Esophagus (tissue), 2 donors: ENCODE data around the gene NHLRC2. TPM values are rescaled to one million over a fixed set of nuclear protein-coding genes. Genes with fewer than 3 reads are reported as not detected.

Source experiments
- H3K27ac ChIP-seq, 2 donors: one replicate each; pipeline ENCODE4 v1.5.1; 2013; ENCODE audit warnings: low read depth in 2 of 2, mild to moderate bottlenecking in 2 of 2, inconsistent platforms in 1 of 2, low read length in 1 of 2, moderate library complexity in 1 of 2
- H3K27me3 ChIP-seq, 2 donors: one replicate each; pipeline ENCODE4 v1.6.1; 2013; ENCODE audit warnings: low read length in 2 of 2, control low read depth in 1 of 2, mild to moderate bottlenecking in 1 of 2; ENCODE audit not compliant: insufficient read depth in 2 of 2, control insufficient read depth in 1 of 2
- H3K36me3 ChIP-seq, 2 donors: one replicate each; pipeline ENCODE4 v1.6.1; 2013; ENCODE audit warnings: low read length in 1 of 2; ENCODE audit not compliant: control insufficient read depth in 2 of 2, insufficient read depth in 2 of 2
- H3K4me1 ChIP-seq, 2 donors: one replicate each; pipeline ENCODE4 v1.6.1; 2013; ENCODE audit warnings: low read length in 1 of 2; ENCODE audit not compliant: control insufficient read depth in 2 of 2, insufficient read depth in 2 of 2
- H3K4me3 ChIP-seq, 2 donors: one replicate each; pipeline ENCODE4 v1.5.1; 2013; ENCODE audit warnings: low read length in 2 of 2, mild to moderate bottlenecking in 2 of 2, low read depth in 1 of 2, moderate library complexity in 1 of 2
- H3K9me3 ChIP-seq, 2 donors: one replicate each; pipeline ENCODE4 v1.6.1; 2013; ENCODE audit warnings: mild to moderate bottlenecking in 2 of 2, low read depth in 1 of 2, low read length in 1 of 2, moderate library complexity in 1 of 2; ENCODE audit not compliant: control insufficient read depth in 2 of 2, insufficient read depth in 1 of 2
- WGBS, 2 donors: extraction: QIAGEN DNeasy Blood & Tissue Kit; methylation state at CpG; one replicate each; pipeline ENCODE4 v1.1.7; 2013; 5-methylcytosine and 5-hydroxymethylcytosine counted together
- polyA plus RNA-seq, 2 donors: library from polyadenylated mRNA; stranded (reverse); fragments of 200-250 nt; gene quantifications; one replicate each; pipeline ENCODE4 v1.2.3, GENCODE V29; 2013
- donor health status: healthy with polysubstance abuse.
- donor health status: Bipolar disorder and iron deficiency.

NHLRC2 gene
- polyA plus RNA-seq, 2 donors: 3.2 to 3.7 TPM

- Histone ChIP-seq H3K36me3 (peaks cover 0 to 4% of the 10 kb centered on the region in 2 donors), H3K4me3 (no peak overlapping the region), H3K27me3 (no peaks in the 10 kb centered on the region), H3K4me1 (no peaks in the 10 kb centered on the region), H3K9me3 (no peaks in the 10 kb centered on the region), H3K27ac (no peak overlapping the region)
- 75 to 81% methylated on average over 3 of the region's 3 CpGs for WGBS, 2 donors
Observed at GRCh38 chr10:113876461-113876860, 22.0 kb downstream of the NHLRC2 start.

GRCh38 chr10:113879691-113880090 is 25.2 kb downstream of the NHLRC2 start:
- Histone ChIP-seq H3K27ac (no peak overlapping the region), H3K4me1 (no peaks in the 10 kb centered on the region), H3K4me3 (no peak overlapping the region), H3K36me3 (peaks cover 0 to 4% of the 10 kb centered on the region in 2 donors), H3K9me3 (no peaks in the 10 kb centered on the region), H3K27me3 (no peaks in the 10 kb centered on the region)
- 85 to 87% methylated on average over 2 of the region's 2 CpGs for WGBS, 2 donors

- Histone ChIP-seq H3K27me3 (no peaks in the 10 kb centered on the region), H3K9me3 (no peaks in the 10 kb centered on the region), H3K4me1 (no peaks in the 10 kb centered on the region), H3K4me3 (no peak overlapping the region), H3K36me3 (peaks cover 0 to 3% of the 10 kb centered on the region in 2 donors), H3K27ac (no peak overlapping the region)
- 63 to 81% methylated on average over 1 of the region's 1 CpG for WGBS, 2 donors
Observed at GRCh38 chr10:113880236-113880635, 25.8 kb downstream of the NHLRC2 start.

- 84 to 89% methylated on average over 2 of the region's 2 CpGs for WGBS, 2 donors
- H3K4me3 ChIP-seq: no peak overlapping the region
- no peaks in the 10 kb centered on the region for H3K36me3 ChIP-seq
- no peaks in the 10 kb centered on the region for H3K9me3 ChIP-seq
- H3K27ac ChIP-seq: no peak overlapping the region
- H3K4me1 ChIP-seq: no peaks in the 10 kb centered on the region
- no peaks in the 10 kb centered on the region for H3K27me3 ChIP-seq
Observed at GRCh38 chr10:113882240-113882639, 27.8 kb downstream of the NHLRC2 start.

- H3K4me3 ChIP-seq: no peak overlapping the region
- H3K27ac ChIP-seq: no peak overlapping the region
- WGBS, 2 donors: 72 to 74% methylated on average over 2 of the region's 2 CpGs
- no peaks in the 10 kb centered on the region for H3K9me3 ChIP-seq
- H3K36me3 ChIP-seq: peaks cover 0 to 2% of the 10 kb centered on the region in 2 donors
- peaks cover 0 to 2% of the 10 kb centered on the region in 2 donors for H3K4me1 ChIP-seq
- no peaks in the 10 kb centered on the region for H3K27me3 ChIP-seq
Observed at GRCh38 chr10:113889911-113890310, 35.5 kb downstream of the NHLRC2 start.

- WGBS, 2 donors: 78 to 84% methylated on average over 4 of the region's 4 CpGs
- Histone ChIP-seq H3K27me3 (no peaks in the 10 kb centered on the region), H3K4me3 (no peak overlapping the region), H3K27ac (no peak overlapping the region), H3K9me3 (no peaks in the 10 kb centered on the region), H3K4me1 (peaks cover 0 to 2% of the 10 kb centered on the region in 2 donors), H3K36me3 (peaks cover 0 to 2% of the 10 kb centered on the region in 2 donors)
Observed at GRCh38 chr10:113890769-113891168, 36.3 kb downstream of the NHLRC2 start.

GRCh38 chr10:113891476-113891875 is 37.0 kb downstream of the NHLRC2 start:
- H3K27ac ChIP-seq: no peak overlapping the region
- peaks cover 0 to 2% of the 10 kb centered on the region in 2 donors for H3K36me3 ChIP-seq
- no peak overlapping the region for H3K4me3 ChIP-seq
- peaks cover 0 to 2% of the 10 kb centered on the region in 2 donors for H3K4me1 ChIP-seq
- WGBS, 2 donors: 56 to 58% methylated on average over 3 of the region's 3 CpGs
- H3K9me3 ChIP-seq: no peaks in the 10 kb centered on the region
- H3K27me3 ChIP-seq: no peaks in the 10 kb centered on the region

GRCh38 chr10:113893570-113893969 is 39.1 kb downstream of the NHLRC2 start:
- Histone ChIP-seq H3K36me3 (peaks cover 0 to 4% of the 10 kb centered on the region in 2 donors), H3K4me1 (peaks cover 0 to 2% of the 10 kb centered on the region in 2 donors), H3K27ac (no peak overlapping the region), H3K9me3 (no peaks in the 10 kb centered on the region), H3K27me3 (no peaks in the 10 kb centered on the region), H3K4me3 (no peak overlapping the region)
- 52 to 75% methylated on average over 2 of the region's 2 CpGs for WGBS, 2 donors

- no peaks in the 10 kb centered on the region for H3K9me3 ChIP-seq
- peaks cover 0 to 4% of the 10 kb centered on the region in 2 donors for H3K36me3 ChIP-seq
- 80 to 85% methylated on average over 1 of the region's 1 CpG for WGBS, 2 donors
- no peak overlapping the region for H3K27ac ChIP-seq
- H3K4me1 ChIP-seq: peaks cover 0 to 2% of the 10 kb centered on the region in 2 donors
- no peak overlapping the region for H3K4me3 ChIP-seq
- H3K27me3 ChIP-seq: no peaks in the 10 kb centered on the region
Observed at GRCh38 chr10:113894581-113894980, 40.1 kb downstream of the NHLRC2 start.

GRCh38 chr10:113895018-113895417 is 40.6 kb downstream of the NHLRC2 start:
- no peaks in the 10 kb centered on the region for H3K9me3 ChIP-seq
- H3K4me1 ChIP-seq: peaks cover 0 to 2% of the 10 kb centered on the region in 2 donors
- no peak overlapping the region for H3K4me3 ChIP-seq
- H3K27ac ChIP-seq: no peak overlapping the region
- H3K27me3 ChIP-seq: no peaks in the 10 kb centered on the region
- peaks cover 0 to 4% of the 10 kb centered on the region in 2 donors for H3K36me3 ChIP-seq
